Measurements from ENCODE around the gene CAMK2N1. TPM values are rescaled to one million over a fixed set of nuclear protein-coding genes. Genes with fewer than 3 reads are reported as not detected.

CAMK2N1 gene
- total and polyA plus RNA-seq, 2 of the 8 experiments (the other 6 are each of a cell fraction or from before 2014, with no cell fraction given): 2.3 to 5.6 TPM

GRCh38 chr1:20494609-20495311 lies 8.8 kb upstream of the CAMK2N1 start:
- Histone ChIP-seq H3K14ac (ENCODE audit: insufficient read length) (no peak overlapping the region), H3K79me1 (ENCODE audit: low read depth, low read length) (no peaks in the 10 kb centered on the region), H3K23ac (ENCODE audit: insufficient read length) (no peak overlapping the region), H4K8ac (ENCODE audit: extremely low read depth, insufficient read depth, low read length) (no peak overlapping the region), H3K56ac (replicated peaks; ENCODE audit: insufficient read length, low read depth, low read length) (no peak overlapping the region), H2AK5ac (ENCODE audit: low read depth, low read length) (no peak overlapping the region), H3K79me2 (ENCODE audit: control insufficient read depth in 1 of 2, insufficient read depth in 2 of 2, low read length in 2 of 2) (no peaks in the 10 kb centered on the region), H4K91ac (replicated peaks; ENCODE audit: insufficient read length, low read length) (peak overlapping the region; percentile 49), H2BK15ac (ENCODE audit: low read length) (no peak overlapping the region), H3K27ac (ENCODE audit: low read depth, low read length) (no peak overlapping the region), H2BK5ac (ENCODE audit: low read depth, low read length) (peak overlapping the region; percentile 30; the same call in 1 of the 2 replicates), H2BK120ac (replicated peaks; ENCODE audit: low read depth, low read length) (no peak overlapping the region), H3K27me3 (replicated peaks in 1 of 4; ENCODE audit: control insufficient read depth in 3 of 4, extremely low read depth in 1 of 4, insufficient read depth in 3 of 4, low read length in 3 of 4) (no peaks in the 10 kb centered on the region; a peak in 2 of 7 replicates), H4K5ac (ENCODE audit: insufficient read length, low read depth, low read length) (no peak overlapping the region), H3K9ac (replicated peaks in 1 of 4; ENCODE audit: extremely low read depth in 1 of 4, low read depth in 3 of 4, low read length in 3 of 4) (no peak overlapping the region; a peak in 1 of 7 replicates), H3K4me2 (ENCODE audit: insufficient read depth in 1 of 2, low read depth in 2 of 2, low read length in 2 of 2) (peak overlapping the region; percentile 1 to 67), H3K23me2 (ENCODE audit: low read depth, low read length) (no peaks in the 10 kb centered on the region; the same call in 1 of the 2 replicates), H3K9me3 (ENCODE audit: insufficient read depth in 2 of 2, low read depth in 1 of 2, low read length in 1 of 2) (no peaks in the 10 kb centered on the region; a peak in 1 of 4 replicates), H3K36me3 (ENCODE audit: control insufficient read depth in 2 of 4, insufficient read depth in 4 of 4, low read length in 3 of 4) (peaks cover 3 to 6% (median 4%) of the 10 kb centered on the region in 4 experiments; a peak in 5 of 8 replicates), H3K4ac (replicated peaks; ENCODE audit: insufficient read length, low read depth, low read length) (no peak overlapping the region), H2BK12ac (ENCODE audit: low read depth, low read length) (peak overlapping the region; percentile 75; the same call in 1 of the 2 replicates), H2BK20ac (ENCODE audit: low read length) (0 out of 2 replicates have a peak overlapping the region, but pooled peaks have one; percentile 8), H3K4me1 (replicated peaks in 1 of 4; ENCODE audit: control insufficient read depth in 3 of 4, insufficient read depth in 4 of 4, low read length in 3 of 4) (peaks cover 0 to 11% (median 0%) of the 10 kb centered on the region in 4 experiments; a peak in 3 of 7 replicates), H3K18ac (ENCODE audit: extremely low read depth, low read length) (no peak overlapping the region), H3K4me3 (ENCODE audit: extremely low read depth in 1 of 4, insufficient read depth in 2 of 4, low read depth in 3 of 4, low read length in 4 of 4) (peak overlapping the region in 1 of 4 experiments; percentile 48; a peak in 2 of 8 replicates), H2AFZ (ENCODE audit: low read length) (0 out of 2 replicates have a peak overlapping the region, but pooled peaks have one; percentile 65), H4K20me1 (replicated peaks in 1 of 2; ENCODE audit: control insufficient read depth in 1 of 2, insufficient read depth in 2 of 2, low read length in 2 of 2) (no peaks in the 10 kb centered on the region)
- ChIA-PET POLR2A (ENCODE audit: partially characterized antibody) (interaction anchor here (0.6 to 1.2 kb wide), 3 partner anchors 8 to 613 kb away, joined by 3 to 4 read pairs (median 3); partner anchors contain the start of gene OTUD3), CTCF (ENCODE audit: partially characterized antibody) (interaction anchor here (0.6 to 6.9 kb wide), 54 partner anchors 11 to 800 kb away, joined by 3 to 54 read pairs (median 4); partner anchors contain the start of gene MUL1)
- WGBS, 2 experiments (ENCODE audit: extremely low coverage in 1 of 2, insufficient coverage in 1 of 2, insufficient read length in 1 of 2, insufficient replicate concordance in 2 of 2, low coverage in 1 of 2, low lambda C conversion rate in 2 of 2, missing lambda C conversion rate in 1 of 2): 68% methylated on average over 5 of the region's 5 CpGs; no CpG with 5 or more reads in 1 of the 2 experiments
- DNase-seq (ENCODE audit: low read depth in 1 of 2, low spot score in 2 of 2): no peak
- peak in 1 of 2 experiments; percentile 66; a peak in 1 of 4 replicates for TF ChIP-seq HDAC2 (IDR thresholded peaks at IDR 0.05; ENCODE audit: borderline replicate concordance in 1 of 2, low read depth in 2 of 2, low read length in 2 of 2)
- no peak for TF ChIP-seq RBBP5 (IDR thresholded peaks at IDR 0.05; ENCODE audit: borderline replicate concordance, low read depth, low read length)
- TF ChIP-seq KDM1A (IDR thresholded peaks at IDR 0.05; ENCODE audit: borderline replicate concordance, low read length): peak; percentile 90; the same call in 1 of the 2 replicates
- no peak for FAIRE-seq

Measured in H1 (cell line).